Measurements from ENCODE around the gene CFL1. TPM values are rescaled to one million over a fixed set of nuclear protein-coding genes. Genes with fewer than 3 reads are reported as not detected.

CFL1 gene
- total RNA-seq, 1 donor from 2014 or later = 1,020 TPM

- no peak for DNase-seq (ENCODE audit: low spot score)
- Mint-ChIP-seq H3K4me3 (peak overlapping the region; percentile 73), H3K27me3 (ENCODE audit: insufficient read depth) (no peaks in the 10 kb centered on the region), H3K36me3 (ENCODE audit: low read depth) (peaks cover 30% of the 10 kb centered on the region), H3K4me1 (ENCODE audit: low read depth) (peaks cover 24% of the 10 kb centered on the region), H3K9me3 (no peaks in the 10 kb centered on the region), H3K27ac (no peak overlapping the region)
- intact Hi-C loops (cut with micrococcal nuclease) = no loop called here
Observed at GRCh38 chr11:65862941-65863888, 5.2 kb upstream of the CFL1 start.

GRCh38 chr11:65862191-65862735 is 4.3 kb upstream of the CFL1 start:
- Mint-ChIP-seq H3K27me3 (ENCODE audit: insufficient read depth) (no peaks in the 10 kb centered on the region), H3K4me3 (peak overlapping the region; percentile 96), H3K4me1 (ENCODE audit: low read depth) (peaks cover 24% of the 10 kb centered on the region), H3K9me3 (no peaks in the 10 kb centered on the region), H3K36me3 (ENCODE audit: low read depth) (peaks cover 28% of the 10 kb centered on the region), H3K27ac (no peak overlapping the region)
- intact Hi-C loops (cut with micrococcal nuclease) = no loop called here
- no peak for DNase-seq (ENCODE audit: low spot score)

DNA sequence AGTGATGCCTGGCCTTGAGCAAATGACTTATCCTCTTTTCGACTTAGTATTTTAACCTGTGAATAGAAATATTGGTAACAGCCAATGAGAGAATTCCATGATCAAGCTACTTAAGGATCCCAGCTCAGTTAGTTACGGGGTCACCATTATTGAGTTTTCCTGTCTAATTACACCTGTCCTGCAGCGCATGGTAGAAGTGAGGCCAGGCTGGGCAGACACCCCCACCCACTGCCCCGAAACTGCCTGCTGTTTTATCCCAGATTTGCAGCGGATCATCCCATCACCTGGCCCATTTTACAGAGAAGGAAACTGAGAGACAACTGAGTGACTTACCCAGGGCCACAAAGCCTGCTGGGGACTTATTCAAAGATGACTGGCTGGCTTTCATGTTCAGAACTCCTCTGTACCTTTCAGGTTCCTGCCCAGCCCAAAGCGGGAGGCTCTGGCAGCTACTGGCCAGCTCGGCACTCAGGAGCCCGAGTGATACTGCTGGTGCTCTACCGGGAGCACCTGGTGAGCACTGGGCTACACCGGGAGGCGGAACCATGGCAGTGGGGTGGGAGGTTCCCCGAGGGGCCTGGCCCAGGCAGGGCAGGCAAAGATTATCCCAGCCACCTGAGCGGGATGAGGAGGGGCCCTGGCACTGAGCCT is 3.7 kb upstream of the CFL1 start:
- H3K27me3 Mint-ChIP-seq (ENCODE audit: insufficient read depth) = no peaks in the 10 kb centered on the region

DNA sequence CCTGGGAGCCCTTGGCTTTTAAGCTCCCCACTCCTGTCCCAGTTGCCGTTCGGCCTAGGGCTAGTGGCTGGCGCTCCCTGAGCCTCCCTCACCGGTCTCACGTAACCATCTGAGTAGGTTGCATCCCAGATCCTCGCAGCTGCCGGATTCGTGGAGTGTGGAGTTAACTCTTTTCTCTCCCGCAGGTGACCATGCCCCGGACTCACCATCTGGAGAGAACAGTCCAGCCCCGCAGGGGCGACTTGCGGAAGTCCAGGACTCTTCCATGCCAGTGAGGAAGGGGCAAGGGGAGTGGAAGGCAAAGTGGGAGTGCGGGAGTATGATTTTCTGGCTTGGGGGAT is 3.2 kb upstream of the CFL1 start:
- no peaks in the 10 kb centered on the region for H3K9me3 Mint-ChIP-seq
- DNase-seq (ENCODE audit: low spot score) = no peak
- peaks cover 32% of the 10 kb centered on the region for H3K4me1 Mint-ChIP-seq (ENCODE audit: low read depth)
- no peaks in the 10 kb centered on the region for H3K27me3 Mint-ChIP-seq (ENCODE audit: insufficient read depth)
- intact Hi-C loops (cut with micrococcal nuclease) = no loop called here
- H3K4me3 Mint-ChIP-seq = peak overlapping the region; percentile 96
- H3K27ac Mint-ChIP-seq = peak overlapping the region; percentile 89
- H3K36me3 Mint-ChIP-seq (ENCODE audit: low read depth) = peaks cover 32% of the 10 kb centered on the region

More for the DNA sequence above, 3.7 kb upstream of the CFL1 start:
- DNase-seq (ENCODE audit: low spot score) = no peak
- intact Hi-C loops (cut with micrococcal nuclease) = no loop called here
- H3K27ac Mint-ChIP-seq = peak overlapping the region; percentile 89
- H3K4me1 Mint-ChIP-seq (ENCODE audit: low read depth) = peaks cover 27% of the 10 kb centered on the region
- H3K9me3 Mint-ChIP-seq = no peaks in the 10 kb centered on the region
- H3K4me3 Mint-ChIP-seq = peak overlapping the region; percentile 96
- peaks cover 27% of the 10 kb centered on the region for H3K36me3 Mint-ChIP-seq (ENCODE audit: low read depth)

GRCh38 chr11:65860278-65861164 is 2.5 kb upstream of the CFL1 start, which contains the start of gene MUS81:
MUS81 (plus strand) TSS chr11:65860433; CDS start chr11:65860754, 321 bp downstream.
- Mint-ChIP-seq H3K36me3 (ENCODE audit: low read depth) (peaks cover 38% of the 10 kb centered on the region), H3K4me1 (ENCODE audit: low read depth) (peaks cover 38% of the 10 kb centered on the region), H3K4me3 (peak within 1 kb of the TSS; percentile 96), H3K27me3 (ENCODE audit: insufficient read depth) (no peaks in the 10 kb centered on the region), H3K9me3 (no peaks in the 10 kb centered on the region), H3K27ac (peak within 1 kb of the TSS; percentile 99)
- intact Hi-C loops (cut with micrococcal nuclease) = loop anchor here (1.0 kb wide), 7 partner anchors 13 to 192 kb away; partner anchors contain the start of genes AP5B1, BANF1, EIF1AD and FIBP
- DNase-seq (ENCODE audit: low spot score) = peak; percentile 94

DNA sequence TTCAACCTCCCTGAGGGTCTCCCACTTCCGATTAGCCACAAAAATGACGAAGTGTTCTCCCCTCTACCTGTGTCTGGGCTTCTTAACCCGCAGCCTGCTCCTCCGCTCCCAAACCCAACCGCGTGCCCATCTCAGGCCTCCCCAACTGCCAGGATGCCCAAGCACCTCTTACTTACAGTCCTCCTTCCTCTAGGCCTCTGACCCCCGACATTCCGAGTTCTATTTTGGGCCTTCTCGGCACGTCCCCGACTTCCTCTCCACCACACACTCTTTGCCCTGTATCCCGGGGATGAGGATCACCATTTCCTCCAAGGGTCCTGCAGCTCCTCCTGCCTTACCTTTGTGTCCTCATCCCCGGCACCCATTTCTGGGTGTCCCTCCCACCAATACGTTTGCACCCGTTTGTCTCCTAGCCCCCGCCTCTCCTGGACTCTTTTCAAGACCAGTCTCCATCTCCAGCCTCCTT is 1.9 kb upstream of the CFL1 start:
- Mint-ChIP-seq H3K36me3 (ENCODE audit: low read depth) (peaks cover 37% of the 10 kb centered on the region), H3K4me1 (ENCODE audit: low read depth) (peaks cover 44% of the 10 kb centered on the region), H3K9me3 (no peaks in the 10 kb centered on the region), H3K27ac (peak overlapping the region; percentile 99), H3K27me3 (ENCODE audit: insufficient read depth) (no peaks in the 10 kb centered on the region), H3K4me3 (peak overlapping the region; percentile 96)
- DNase-seq (ENCODE audit: low spot score) = no peak
- intact Hi-C loops (cut with micrococcal nuclease) = loop anchor here (1.0 to 10.0 kb wide), 18 partner anchors 13 to 1545 kb away; partner anchors contain the start of genes AP5B1, B4GAT1, BANF1 and BRMS1

DNA sequence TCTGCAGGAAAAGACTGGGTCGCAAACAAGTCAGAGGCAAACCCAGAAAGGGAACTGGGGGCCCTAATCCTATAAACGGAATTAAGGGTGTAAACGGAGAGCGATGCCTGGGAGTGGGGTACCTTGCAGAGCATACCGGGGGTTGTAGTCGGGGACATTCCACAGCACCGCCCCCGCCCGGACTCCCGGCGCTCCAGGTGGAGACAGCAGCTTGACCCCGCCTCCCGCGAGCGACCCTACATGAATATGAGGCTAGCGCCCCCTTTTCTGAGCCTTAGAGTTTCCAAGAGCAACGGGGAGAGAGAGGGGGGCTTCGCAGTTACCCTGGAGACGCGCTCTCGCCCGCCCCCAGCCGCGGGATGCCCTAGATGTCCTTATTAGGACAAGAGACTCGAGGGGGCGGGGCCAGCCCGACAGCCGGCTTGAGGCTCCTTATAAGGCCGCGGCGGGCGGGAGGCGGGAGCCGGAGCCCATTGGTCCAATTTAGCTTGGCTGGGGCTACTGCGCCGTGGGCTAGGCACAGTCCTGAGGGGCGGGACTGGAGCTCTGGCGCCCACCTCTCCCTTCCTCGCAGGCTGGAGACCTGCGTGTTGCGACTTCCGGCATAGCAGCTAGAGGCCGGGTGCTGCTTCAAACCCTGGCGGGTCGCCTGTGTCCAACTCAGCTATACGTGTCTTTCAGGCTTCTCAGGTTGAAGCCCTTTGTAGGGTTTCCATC is 1.3 kb upstream of the CFL1 start:
- Mint-ChIP-seq H3K4me3 (peak overlapping the region; percentile 96), H3K4me1 (ENCODE audit: low read depth) (peaks cover 50% of the 10 kb centered on the region), H3K27me3 (ENCODE audit: insufficient read depth) (no peaks in the 10 kb centered on the region), H3K9me3 (no peaks in the 10 kb centered on the region), H3K36me3 (ENCODE audit: low read depth) (peaks cover 42% of the 10 kb centered on the region), H3K27ac (peak overlapping the region; percentile 99)
- DNase-seq (ENCODE audit: low spot score) = peak; percentile 97
- intact Hi-C loops (cut with micrococcal nuclease) = loop anchor here (1.0 to 10.0 kb wide), 11 partner anchors 41 to 1546 kb away; partner anchors contain the start of genes B4GAT1, BRMS1, C11orf68 and DRAP1

DNA sequence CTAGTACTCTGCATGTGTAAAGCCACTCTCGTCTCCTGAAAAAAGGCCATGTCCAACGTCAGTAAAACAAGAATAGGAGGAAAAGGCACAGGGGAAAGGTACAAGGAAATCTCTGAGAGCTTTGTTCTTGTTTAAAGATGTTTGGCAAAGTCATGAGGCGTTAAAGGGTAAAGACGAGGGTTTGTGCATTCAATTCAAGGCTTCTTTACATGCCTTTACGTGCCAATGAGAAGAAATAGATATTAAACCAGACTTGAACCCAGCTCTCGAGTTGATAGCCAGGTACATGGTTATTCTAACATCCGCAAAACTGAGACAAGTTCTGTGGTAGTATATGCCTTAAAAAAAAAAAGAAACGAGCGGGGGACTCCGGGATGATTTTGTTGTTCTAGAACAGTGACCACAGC is 704 bp upstream of the CFL1 start:
- no peaks in the 10 kb centered on the region for H3K27me3 Mint-ChIP-seq (ENCODE audit: insufficient read depth)
- intact Hi-C loops (cut with micrococcal nuclease) = loop anchor here (1.0 to 10.0 kb wide), 16 partner anchors 25 to 1546 kb away; partner anchors contain the start of genes B4GAT1, BRMS1, C11orf68 and DRAP1
- H3K4me3 Mint-ChIP-seq = peak overlapping the region; percentile 96
- peaks cover 44% of the 10 kb centered on the region for H3K36me3 Mint-ChIP-seq (ENCODE audit: low read depth)
- peak overlapping the region; percentile 99 for H3K27ac Mint-ChIP-seq
- H3K9me3 Mint-ChIP-seq = no peaks in the 10 kb centered on the region
- peaks cover 56% of the 10 kb centered on the region for H3K4me1 Mint-ChIP-seq (ENCODE audit: low read depth)
- no peak for DNase-seq (ENCODE audit: low spot score)

- no peaks in the 10 kb centered on the region for H3K9me3 Mint-ChIP-seq
- peak overlapping the region; percentile 80 for H3K27ac Mint-ChIP-seq
- peak overlapping the region; percentile 98 for H3K4me3 Mint-ChIP-seq
- intact Hi-C loops (cut with micrococcal nuclease) = loop anchor here (10.0 kb wide), 2 partner anchors 487 to 1547 kb away; partner anchors contain the start of genes B4GAT1, BRMS1, PPP1CA and TBC1D10C
- no peaks in the 10 kb centered on the region for H3K27me3 Mint-ChIP-seq (ENCODE audit: insufficient read depth)
- peaks cover 43% of the 10 kb centered on the region for H3K36me3 Mint-ChIP-seq (ENCODE audit: low read depth)
- DNase-seq (ENCODE audit: low spot score) = no peak
- H3K4me1 Mint-ChIP-seq (ENCODE audit: low read depth) = peaks cover 57% of the 10 kb centered on the region
Observed at GRCh38 chr11:65857500-65857852, 504 bp downstream of the CFL1 start.

DNA sequence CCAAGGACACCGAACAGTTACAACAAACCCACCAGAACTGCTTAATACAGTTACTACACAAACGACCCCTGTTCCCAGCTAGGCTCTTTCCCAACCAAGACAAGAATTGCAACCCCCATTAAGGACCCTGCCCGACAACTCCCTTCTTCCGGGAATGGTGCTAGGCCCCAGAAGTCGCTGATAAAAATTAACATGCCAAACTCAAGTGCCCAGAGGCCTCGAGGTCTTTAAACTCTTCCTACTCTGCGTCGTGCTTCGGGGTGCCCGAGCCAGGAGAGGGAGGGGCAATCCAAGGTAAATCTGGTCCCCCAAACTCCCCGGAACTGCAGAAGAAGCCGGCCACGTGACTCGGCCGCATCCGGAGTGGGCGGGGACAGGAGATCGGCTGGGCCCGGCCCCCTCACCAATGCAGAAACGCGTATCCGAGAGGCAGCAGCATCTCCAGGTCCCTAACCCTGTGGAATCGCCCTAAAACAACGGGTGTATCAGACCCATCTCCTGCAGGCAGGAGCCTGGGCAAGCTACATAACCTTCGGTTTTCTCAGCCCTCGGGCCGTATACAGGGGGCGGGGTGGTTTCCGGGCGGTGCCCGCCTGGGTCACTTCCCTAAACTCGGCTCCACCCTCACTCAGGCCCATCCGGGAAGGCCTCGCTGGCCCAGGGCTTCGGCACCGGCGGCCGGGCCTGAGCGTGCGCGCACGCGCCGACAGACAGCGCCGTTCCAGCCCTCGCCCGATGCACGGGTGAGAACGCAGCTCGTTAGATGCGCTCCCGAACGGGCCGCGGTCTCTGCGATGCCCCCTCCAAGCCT is 1.1 kb downstream of the CFL1 start:
- Mint-ChIP-seq H3K4me3 (peak overlapping the region; percentile 98), H3K27ac (peak overlapping the region; percentile 80), H3K36me3 (ENCODE audit: low read depth) (peaks cover 46% of the 10 kb centered on the region), H3K27me3 (ENCODE audit: insufficient read depth) (no peaks in the 10 kb centered on the region), H3K4me1 (ENCODE audit: low read depth) (peaks cover 55% of the 10 kb centered on the region), H3K9me3 (peaks cover 4% of the 10 kb centered on the region)
- peak; percentile 84 for DNase-seq (ENCODE audit: low spot score)
- intact Hi-C loops (cut with micrococcal nuclease) = loop anchor here (10.0 kb wide), 2 partner anchors 488 to 1548 kb away; partner anchors contain the start of genes B4GAT1, BRMS1, PPP1CA and TBC1D10C
